ENCODE measurements around the gene TPRKB.
A peak's percentile ranks its signal among the peaks of the same experiment; 100 is the strongest.
"Not testable (repeated sequence)": the region's sequence is repeated elsewhere in the genome, so short reads cannot be mapped to it uniquely, and the experiment has no call there.

The TPRKB gene

DNA sequence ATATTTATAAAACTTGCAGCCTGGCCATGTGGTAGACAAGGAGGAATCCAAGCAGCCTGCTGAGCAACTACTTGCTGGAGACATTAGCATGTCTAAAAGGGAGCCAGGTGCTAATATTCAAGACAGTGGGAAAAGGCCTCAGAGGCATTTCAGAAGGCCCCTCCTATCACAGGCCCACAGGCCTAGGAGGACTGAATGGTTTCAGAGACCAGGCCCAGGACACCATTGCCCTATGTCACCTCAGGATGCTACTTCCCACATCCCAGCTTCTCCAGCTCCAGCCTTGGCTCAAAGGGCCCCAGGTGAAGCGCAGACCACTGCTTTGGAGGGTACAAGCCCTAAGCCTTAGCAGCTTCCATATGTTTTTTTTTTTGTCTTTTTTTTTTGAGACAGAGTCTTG is 39.0 kb downstream of the TPRKB start:
- no peak for DNase-seq

DNA sequence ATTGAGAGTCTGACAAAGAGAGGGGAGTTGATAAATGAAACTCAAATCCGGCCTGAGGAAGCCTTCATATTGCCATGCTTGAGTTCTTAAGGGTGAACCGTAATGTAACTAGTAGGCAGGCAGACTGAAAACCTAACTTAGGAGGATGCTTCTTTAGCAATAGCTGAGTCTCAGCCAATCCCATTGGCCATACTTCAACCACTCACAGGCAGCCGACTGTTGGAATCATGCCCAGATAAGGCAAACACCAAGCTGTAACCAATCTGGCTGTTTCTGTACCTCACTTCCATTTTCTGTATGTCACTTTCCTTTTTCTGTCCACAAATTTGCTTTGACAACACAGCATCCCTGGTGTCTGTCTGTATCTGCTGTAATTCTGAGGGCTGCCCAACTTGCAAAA is 39.5 kb downstream of the TPRKB start:
- DNase-seq: no peak

DNA sequence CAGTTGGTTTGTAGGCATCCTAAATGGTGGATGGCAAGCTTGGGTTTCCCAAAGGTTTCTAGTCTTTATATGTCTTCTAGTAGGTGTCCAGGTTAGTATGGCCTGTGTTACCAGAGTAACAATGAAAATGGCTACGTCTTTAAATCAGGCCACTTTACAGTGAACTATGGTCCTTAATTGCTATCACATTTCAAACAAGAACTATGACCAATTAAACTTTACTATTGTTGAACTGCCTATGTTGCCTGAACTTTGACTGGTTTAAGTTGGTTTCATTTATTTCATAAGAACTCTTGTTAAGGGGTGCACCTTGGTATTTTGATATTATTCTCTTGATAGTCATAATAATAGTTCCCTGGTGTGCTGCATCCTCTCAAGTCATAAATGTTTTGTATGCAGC is 40.2 kb downstream of the TPRKB start:
- not testable (repeated sequence) for DNase-seq

DNA sequence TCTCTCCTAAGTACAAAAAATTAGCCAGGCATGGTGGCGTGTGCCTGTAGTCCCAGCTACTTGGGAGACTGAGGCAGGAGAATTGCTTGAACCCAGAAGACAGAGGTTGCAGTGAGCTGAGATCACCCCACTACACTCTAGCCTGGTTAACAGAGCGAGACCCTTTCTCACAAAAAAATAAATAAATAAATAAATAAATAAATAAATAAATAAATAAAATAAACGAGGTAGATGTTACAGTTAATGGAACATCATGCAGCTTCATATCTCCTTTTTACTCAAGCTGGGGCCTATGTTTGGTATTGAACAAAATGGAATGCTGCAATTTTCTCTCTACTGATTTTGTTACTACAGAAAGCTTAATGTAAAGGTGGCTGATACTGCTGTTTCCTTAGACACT is 40.6 kb downstream of the TPRKB start:
- DNase-seq: not testable (repeated sequence)

- DNase-seq: not testable (repeated sequence)
These were observed 46.6 kb downstream of the TPRKB start for GRCh38 chr2:73690372-73691088.

DNA sequence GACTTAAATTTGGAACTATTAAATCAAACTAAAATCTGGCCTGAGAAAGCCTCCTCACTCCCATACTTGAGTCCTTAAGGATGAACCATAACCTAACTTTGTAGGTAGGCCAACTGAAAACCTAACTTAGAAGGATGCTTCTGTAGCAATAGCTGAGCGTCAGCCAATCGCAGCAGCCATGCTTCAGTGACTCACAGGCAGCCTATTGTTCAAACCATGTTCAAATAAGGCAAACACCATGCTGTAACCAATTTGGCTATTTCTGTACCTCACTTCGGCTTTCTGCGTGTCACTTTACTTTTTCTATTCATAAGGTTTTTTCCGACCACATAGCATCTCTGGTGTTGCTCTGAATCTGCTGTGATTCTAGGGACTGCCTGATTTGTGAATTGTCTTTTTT is 48.7 kb downstream of the TPRKB start:
- DNase-seq: not testable (repeated sequence)

DNA sequence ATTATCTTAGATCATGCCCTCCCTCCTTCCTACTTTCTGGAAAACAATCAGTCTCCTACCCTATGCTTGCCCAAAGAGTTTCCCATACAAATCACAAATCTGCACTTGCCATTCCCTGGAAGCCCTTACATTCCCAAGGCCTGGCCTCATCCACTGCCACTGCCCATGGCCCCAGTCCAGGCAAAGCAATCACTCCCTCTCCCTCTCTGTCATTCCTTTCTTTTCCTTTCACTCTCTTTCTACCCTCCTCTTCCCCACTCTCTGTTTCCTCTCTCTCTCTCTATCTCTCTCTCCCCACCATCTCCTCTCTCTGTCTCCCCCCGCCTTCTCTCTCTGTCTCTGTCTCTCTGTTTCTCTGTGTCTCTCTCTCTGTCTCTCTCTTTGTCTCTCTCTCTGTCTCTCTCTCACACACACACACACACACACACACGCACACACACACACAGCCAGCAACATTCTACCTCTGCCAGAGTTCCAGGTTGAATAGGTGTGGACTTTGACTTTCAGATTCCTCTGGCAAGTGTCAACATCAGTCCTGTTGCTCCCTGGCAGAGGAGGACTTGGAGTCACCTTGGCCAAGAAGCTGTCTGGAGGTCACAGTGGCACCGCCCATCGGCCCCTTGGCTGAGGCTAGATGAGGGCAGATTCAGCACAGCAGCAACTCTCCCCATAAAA is 51.2 kb downstream of the TPRKB start:
- no peak for DNase-seq

- DNase-seq: not testable (repeated sequence)
These were observed 52.2 kb downstream of the TPRKB start for GRCh38 chr2:73684905-73685304.

DNA sequence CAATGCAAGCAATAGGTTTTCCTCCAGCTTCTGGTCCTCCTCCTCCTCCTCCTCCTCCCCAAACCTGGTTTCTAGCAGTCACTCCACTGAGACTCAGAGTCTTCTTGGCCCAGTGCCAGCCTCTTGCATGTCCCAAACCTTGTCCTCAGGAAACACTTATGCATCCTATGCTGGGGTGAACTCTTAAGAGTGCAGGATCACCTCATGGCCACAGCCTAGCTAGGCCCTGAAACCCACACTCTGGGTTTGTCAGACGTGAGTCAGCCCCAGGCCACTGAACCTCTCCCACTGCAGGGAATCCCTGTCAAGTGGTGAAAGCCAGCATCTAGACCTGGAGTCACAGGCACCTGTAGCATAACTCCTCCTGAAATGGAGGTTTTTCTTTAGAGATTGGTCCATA is 52.8 kb downstream of the TPRKB start:
- DNase-seq: not testable (repeated sequence)

DNA sequence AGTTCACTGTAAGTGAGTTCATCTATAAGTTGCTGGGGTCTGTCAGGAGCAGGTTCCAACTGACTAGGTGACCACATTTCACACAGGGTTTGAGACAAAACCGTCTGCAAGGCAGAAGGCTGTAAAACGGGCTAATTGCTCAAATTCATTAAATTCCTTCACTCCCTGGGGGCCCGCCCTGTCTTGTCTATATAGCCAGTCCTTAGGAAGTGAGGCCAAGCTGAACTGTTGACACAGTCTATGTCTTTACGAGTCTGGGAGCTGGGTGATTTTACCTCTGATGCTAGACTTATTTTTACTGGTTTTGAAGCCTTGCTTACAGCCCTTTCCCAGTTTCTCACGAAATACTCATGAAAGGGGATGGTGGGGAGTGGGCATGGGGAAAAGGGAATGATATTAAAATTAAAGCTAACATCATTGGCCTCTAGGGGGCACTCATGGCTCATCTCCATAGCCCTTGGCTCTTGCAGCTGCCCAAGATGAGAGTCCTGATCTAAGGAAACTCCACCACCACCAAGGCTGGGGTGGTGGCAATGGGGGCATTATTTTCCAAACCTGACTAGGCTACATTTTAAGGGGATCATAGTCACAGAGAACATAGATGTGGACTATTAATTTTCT is 57.1 kb downstream of the TPRKB start:
- DNase-seq: peak; percentile 9
